HEK293T (cell line): ENCODE data around the gene OR1N2.
"Not testable (repeated sequence)": the region's sequence is repeated elsewhere in the genome, so short reads cannot be mapped to it uniquely, and the experiment has no call there.

ENCODE experiments used
- CTCF ChIA-PET: fragments of 350-600 bp; formaldehyde crosslinking; extraction: SDS; loops from one replicate; lab custom pipeline; 2021; ENCODE audit warnings: antibody characterized with exemption, inconsistent platforms; lab: Yijun Ruan, JAX
- POLR2A ChIA-PET: fragments of 350-600 bp; formaldehyde crosslinking; extraction: SDS; loops from one replicate; lab custom pipeline; 2020; ENCODE audit warnings: antibody characterized with exemption, inconsistent platforms; lab: Yijun Ruan, JAX
- DNase-seq: peaks from one replicate; pipeline ENCODE4 v3.0.0; 2012; ENCODE audit warnings: mixed read lengths; ENCODE audit errors: extremely low spot score
- ARNT ChIP-seq: fragments of 450-650 bp; IDR thresholded peaks from 2 replicates; pipeline ENCODE4 v1.6.1; 2017; ENCODE audit warnings: mild to moderate bottlenecking
- BHLHE40 ChIP-seq: fragments of 450-650 bp; IDR thresholded peaks from 2 replicates; pipeline ENCODE4 v1.6.1; 2016; ENCODE audit warnings: mild to moderate bottlenecking, moderate library complexity, borderline replicate concordance
- CTBP1 ChIP-seq: fragments of 450-650 bp; IDR thresholded peaks from 2 replicates; pipeline ENCODE4 v1.6.1; 2016; ENCODE audit warnings: borderline replicate concordance
- ELF4 ChIP-seq: fragments of 450-650 bp; IDR thresholded peaks from 2 replicates; pipeline ENCODE4 v1.6.1; 2017; ENCODE audit warnings: antibody characterized with exemption
- FOXA1 ChIP-seq: fragments of 450-650 bp; IDR thresholded peaks from 2 replicates; pipeline ENCODE4 v1.6.1; 2016; ENCODE audit warnings: mild to moderate bottlenecking
- FOXK2 ChIP-seq: fragments of 450-650 bp; IDR thresholded peaks from 2 replicates; pipeline ENCODE4 v1.6.1; 2016; ENCODE audit warnings: mild to moderate bottlenecking
- FOXM1 ChIP-seq: fragments of 450-650 bp; IDR thresholded peaks from 2 replicates; pipeline ENCODE4 v1.6.1; 2017; ENCODE audit warnings: mild to moderate bottlenecking, borderline replicate concordance
- HDGF ChIP-seq: fragments of 450-650 bp; IDR thresholded peaks from 2 replicates; pipeline ENCODE4 v1.6.1; 2017; ENCODE audit warnings: antibody characterized with exemption, borderline replicate concordance
- L3MBTL2 ChIP-seq: fragments of 450-650 bp; conservative IDR thresholded peaks from 2 replicates; pipeline ENCODE4 v1.6.1; 2016; ENCODE audit warnings: mild to moderate bottlenecking
- LEF1 ChIP-seq: fragments of 450-650 bp; IDR thresholded peaks from 2 replicates; pipeline ENCODE4 v1.6.1; 2017; ENCODE audit warnings: mild to moderate bottlenecking, borderline replicate concordance
- NFRKB ChIP-seq: fragments of 450-650 bp; IDR thresholded peaks from 2 replicates; pipeline ENCODE4 v1.6.1; 2016; ENCODE audit warnings: mild to moderate bottlenecking, moderate library complexity
- PKNOX1 ChIP-seq: fragments of 450-650 bp; IDR thresholded peaks from 2 replicates; pipeline ENCODE4 v1.6.1; 2016
- SP1 ChIP-seq: fragments of 450-650 bp; IDR thresholded peaks from 2 replicates; pipeline ENCODE4 v1.6.1; 2017
- SUZ12 ChIP-seq: fragments of 450-650 bp; IDR thresholded peaks from 2 replicates; pipeline ENCODE4 v1.6.1; 2016; ENCODE audit warnings: mild to moderate bottlenecking
- TARDBP ChIP-seq: fragments of 450-650 bp; IDR thresholded peaks from 2 replicates; pipeline ENCODE4 v1.6.1; 2016
- ZNF384 ChIP-seq: fragments of 450-650 bp; IDR thresholded peaks from 2 replicates; pipeline ENCODE4 v1.6.1; 2016

OR1N2 gene

GRCh38 chr9:122526602-122527001 is 26.3 kb upstream of the OR1N2 start:
- ChIA-PET CTCF (no interaction called here), POLR2A (no interaction called here)
- TF ChIP-seq PKNOX1: no peak
- no peak for TF ChIP-seq ARNT
- TF ChIP-seq SP1: no peak
- TF ChIP-seq CTBP1: no peak
- no peak for TF ChIP-seq LEF1
- TF ChIP-seq L3MBTL2: no peak
- TF ChIP-seq ZNF384: no peak
- TF ChIP-seq HDGF: no peak
- TF ChIP-seq SUZ12: no peak
- TF ChIP-seq FOXM1: no peak
- TF ChIP-seq NFRKB: no peak
- no peak for TF ChIP-seq BHLHE40
- TF ChIP-seq ELF4: no peak
- no peak for TF ChIP-seq TARDBP
- TF ChIP-seq FOXA1: no peak
- TF ChIP-seq FOXK2: no peak
- DNase-seq: no peak

- CTCF ChIA-PET: no interaction called here
- POLR2A ChIA-PET: no interaction called here
- no peak for DNase-seq
- TF ChIP-seq FOXK2 (no peak), ARNT (no peak), ZNF384 (no peak), LEF1 (no peak), L3MBTL2 (no peak), SUZ12 (no peak), HDGF (no peak), BHLHE40 (no peak), ELF4 (no peak), FOXM1 (no peak), CTBP1 (no peak), FOXA1 (no peak), PKNOX1 (no peak)
Observed at GRCh38 chr9:122527193-122527592, 25.7 kb upstream of the OR1N2 start, which contains the start of gene OR1N1. OR1N1 (minus strand) TSS chr9:122527293; CDS start chr9:122527293, 0 bp downstream.

- POLR2A ChIA-PET, CTCF ChIA-PET, DNase-seq: not testable (repeated sequence)
Observed at GRCh38 chr9:122531157-122531556, 21.8 kb upstream of the OR1N2 start.

GRCh38 chr9:122536134-122536533 is 16.8 kb upstream of the OR1N2 start:
- TF ChIP-seq PKNOX1: no peak
- TF ChIP-seq HDGF: no peak
- no peak for TF ChIP-seq TARDBP
- no peak for TF ChIP-seq SP1
- no peak for TF ChIP-seq FOXM1
- TF ChIP-seq FOXK2: no peak
- no peak for TF ChIP-seq BHLHE40
- no peak for TF ChIP-seq SUZ12
- no peak for TF ChIP-seq FOXA1
- TF ChIP-seq LEF1: no peak
- no peak for TF ChIP-seq CTBP1
- no peak for TF ChIP-seq ELF4
- TF ChIP-seq NFRKB: no peak
- no peak for TF ChIP-seq ARNT
- TF ChIP-seq L3MBTL2: no peak
- TF ChIP-seq ZNF384: no peak
- no peak for DNase-seq
- POLR2A ChIA-PET: no interaction called here
- CTCF ChIA-PET: no interaction called here

- DNase-seq, CTCF ChIA-PET, POLR2A ChIA-PET: not testable (repeated sequence)
Observed at GRCh38 chr9:122537066-122537465, 15.8 kb upstream of the OR1N2 start.

GRCh38 chr9:122538757-122539156 is 14.2 kb upstream of the OR1N2 start:
- DNase-seq: no peak
- TF ChIP-seq NFRKB (no peak), CTBP1 (no peak), HDGF (no peak), ARNT (no peak), SP1 (no peak), ELF4 (no peak), FOXK2 (no peak), LEF1 (no peak), BHLHE40 (no peak), L3MBTL2 (no peak), SUZ12 (no peak), PKNOX1 (no peak), ZNF384 (no peak), FOXA1 (no peak), TARDBP (no peak), FOXM1 (no peak)
- ChIA-PET POLR2A (no interaction called here), CTCF (no interaction called here)
